Neural cell (in vitro differentiated cells): Measurements from ENCODE around the gene ST3GAL5.

Experiments
- CTCF ChIP-seq: fragments of 450-650 bp; IDR thresholded peaks from 2 replicates; pipeline ENCODE4 v1.5.1; 2014; ENCODE audit warnings: antibody characterized with exemption, mild to moderate bottlenecking, moderate library complexity; ENCODE audit not compliant: poor library complexity, severe bottlenecking
- EP300 ChIP-seq: fragments of 450-650 bp; conservative IDR thresholded peaks from 2 replicates; pipeline ENCODE4 v1.6.1; 2014; ENCODE audit warnings: antibody characterized with exemption, mild to moderate bottlenecking, moderate library complexity; ENCODE audit not compliant: poor library complexity, severe bottlenecking
- EZH2 ChIP-seq: fragments of 200-600, 300-800 bp; shearing (Covaris generic), sonication (generic); IDR thresholded peaks from 2 replicates; pipeline ENCODE4 v1.6.1; 2014; ENCODE audit warnings: antibody characterized with exemption, low read length, borderline replicate concordance, mild to moderate bottlenecking; ENCODE audit not compliant: insufficient read depth, poor library complexity, severe bottlenecking
- MXI1 ChIP-seq: fragments of 450-650 bp; conservative IDR thresholded peaks from 2 replicates; pipeline ENCODE4 v1.6.1; 2014; ENCODE audit warnings: antibody characterized with exemption, mild to moderate bottlenecking; ENCODE audit not compliant: poor library complexity, severe bottlenecking
- POLR2AphosphoS5 ChIP-seq: IDR thresholded peaks from 2 replicates; pipeline ENCODE4 v1.6.1; 2012
- RAD21 ChIP-seq: fragments of 450-650 bp; conservative IDR thresholded peaks from 2 replicates; pipeline ENCODE4 v1.6.1; 2014; ENCODE audit warnings: antibody characterized with exemption, mild to moderate bottlenecking, moderate library complexity
- REST ChIP-seq: IDR thresholded peaks from 2 replicates; pipeline ENCODE4 v1.6.1; 2012; ENCODE audit warnings: borderline replicate concordance
- SMC3 ChIP-seq: fragments of 450-650 bp; conservative IDR thresholded peaks from 2 replicates; pipeline ENCODE4 v1.6.1; 2014; ENCODE audit warnings: antibody characterized with exemption, mild to moderate bottlenecking, moderate library complexity; ENCODE audit not compliant: poor library complexity
- TAF1 ChIP-seq: IDR thresholded peaks from 2 replicates; pipeline ENCODE4 v1.6.1; 2012; ENCODE audit warnings: low read depth

GRCh38 chr2:85840091-85840490 lies 48.7 kb downstream of the ST3GAL5 start:
- no peak for TF ChIP-seq CTCF
- TF ChIP-seq EP300: no peak
- no peak for TF ChIP-seq EZH2
- no peak for TF ChIP-seq SMC3
- no peak for TF ChIP-seq RAD21
- no peak for TF ChIP-seq REST
- no peak for TF ChIP-seq POLR2AphosphoS5
- no peak for TF ChIP-seq TAF1
- no peak for TF ChIP-seq MXI1
